Central memory CD8-positive, alpha-beta T cell (primary cell): Measurements from ENCODE around the gene LUZP2.
"Not testable (repeated sequence)": the region's sequence is repeated elsewhere in the genome, so short reads cannot be mapped to it uniquely, and the experiment has no call there.

Experiments
- ATAC-seq: fragments of 150-1000 bp; cut with Tn5 transposase; replicated peaks from 2 replicates; pipeline ENCODE4 v1.10.0; 2022; ENCODE audit warnings: mild to moderate bottlenecking, moderate FRiP score, moderate number of reproducible peaks; ENCODE audit not compliant: poor library complexity, severe bottlenecking; ENCODE audit errors: extremely low read depth
- DNase-seq, 2 donors: peaks; one replicate each; pipeline ENCODE4 v3.0.0; 2021; ENCODE audit warnings: low spot score in 2 of 2
- H3K27ac Mint-ChIP-seq: one replicate; pipeline ENCODE4 v1.8.0; 2022; ENCODE audit warnings: low read depth, mild to moderate bottlenecking, moderate library complexity, mixed read lengths
- H3K27me3 Mint-ChIP-seq: one replicate; pipeline ENCODE4 v1.8.0; 2022; ENCODE audit warnings: mixed read lengths
- H3K36me3 Mint-ChIP-seq: one replicate; pipeline ENCODE4 v1.8.0; 2022; ENCODE audit warnings: mild to moderate bottlenecking, moderate library complexity, mixed read lengths; ENCODE audit not compliant: insufficient read depth
- H3K4me1 Mint-ChIP-seq: one replicate; pipeline ENCODE4 v1.8.0; 2022; ENCODE audit warnings: mixed read lengths
- H3K4me3 Mint-ChIP-seq: one replicate; pipeline ENCODE4 v1.8.0; 2022; ENCODE audit warnings: mild to moderate bottlenecking, moderate library complexity, mixed read lengths
- H3K9me3 Mint-ChIP-seq: one replicate; pipeline ENCODE4 v1.8.0; 2022; ENCODE audit warnings: mixed read lengths

LUZP2 gene

GRCh38 chr11:24872186-24872585, 375.3 kb downstream of the LUZP2 start:
- Mint-ChIP-seq H3K36me3 (no peaks in the 10 kb centered on the region), H3K27ac (no peak overlapping the region), H3K27me3 (no peaks in the 10 kb centered on the region), H3K4me1 (no peaks in the 10 kb centered on the region), H3K9me3 (peaks cover 28% of the 10 kb centered on the region), H3K4me3 (no peak overlapping the region)
- no peak for ATAC-seq
- DNase-seq = no peak

- ATAC-seq (no peak), DNase-seq (no peak)
- H3K4me3 Mint-ChIP-seq = no peak overlapping the region
- no peaks in the 10 kb centered on the region for H3K36me3 Mint-ChIP-seq
- no peaks in the 10 kb centered on the region for H3K4me1 Mint-ChIP-seq
- H3K27me3 Mint-ChIP-seq = no peaks in the 10 kb centered on the region
- peaks cover 28% of the 10 kb centered on the region for H3K9me3 Mint-ChIP-seq
- H3K27ac Mint-ChIP-seq = no peak overlapping the region
These were observed 375.9 kb downstream of the LUZP2 start for GRCh38 chr11:24872651-24873311.

- no peaks in the 10 kb centered on the region for H3K36me3 Mint-ChIP-seq
- H3K27ac Mint-ChIP-seq = no peak overlapping the region
- no peaks in the 10 kb centered on the region for H3K27me3 Mint-ChIP-seq
- no peaks in the 10 kb centered on the region for H3K4me1 Mint-ChIP-seq
- H3K4me3 Mint-ChIP-seq = no peak overlapping the region
- no peak for ATAC-seq
- DNase-seq = no peak
- H3K9me3 Mint-ChIP-seq = peaks cover 38% of the 10 kb centered on the region
These were observed 384.1 kb downstream of the LUZP2 start for GRCh38 chr11:24880962-24881361.

GRCh38 chr11:24885580-24886173, 388.8 kb downstream of the LUZP2 start:
- DNase-seq (no peak), ATAC-seq (no peak)
- no peak overlapping the region for H3K4me3 Mint-ChIP-seq
- H3K4me1 Mint-ChIP-seq = no peaks in the 10 kb centered on the region
- H3K36me3 Mint-ChIP-seq = no peaks in the 10 kb centered on the region
- H3K27me3 Mint-ChIP-seq = no peaks in the 10 kb centered on the region
- peaks cover 24% of the 10 kb centered on the region for H3K9me3 Mint-ChIP-seq
- H3K27ac Mint-ChIP-seq = no peak overlapping the region

GRCh38 chr11:24886880-24887619, 390.2 kb downstream of the LUZP2 start:
- Mint-ChIP-seq H3K4me1 (no peaks in the 10 kb centered on the region), H3K4me3 (no peak overlapping the region), H3K36me3 (no peaks in the 10 kb centered on the region), H3K27me3 (no peaks in the 10 kb centered on the region), H3K9me3 (peaks cover 18% of the 10 kb centered on the region), H3K27ac (no peak overlapping the region)
- DNase-seq (no peak), ATAC-seq (no peak)

GRCh38 chr11:24890426-24890825, 393.6 kb downstream of the LUZP2 start:
- peaks cover 8% of the 10 kb centered on the region for H3K9me3 Mint-ChIP-seq
- no peaks in the 10 kb centered on the region for H3K4me1 Mint-ChIP-seq
- H3K27ac Mint-ChIP-seq = no peak overlapping the region
- ATAC-seq (no peak), DNase-seq (no peak)
- H3K27me3 Mint-ChIP-seq = no peaks in the 10 kb centered on the region
- H3K36me3 Mint-ChIP-seq = no peaks in the 10 kb centered on the region
- no peak overlapping the region for H3K4me3 Mint-ChIP-seq

- H3K4me1 Mint-ChIP-seq, DNase-seq, H3K9me3 Mint-ChIP-seq, H3K36me3 Mint-ChIP-seq, ATAC-seq, H3K27me3 Mint-ChIP-seq, H3K27ac Mint-ChIP-seq, H3K4me3 Mint-ChIP-seq: not testable (repeated sequence)
These were observed 395.1 kb downstream of the LUZP2 start for GRCh38 chr11:24891845-24892492.

GRCh38 chr11:24896118-24896835, 399.4 kb downstream of the LUZP2 start:
- H3K36me3 Mint-ChIP-seq = no peaks in the 10 kb centered on the region
- no peaks in the 10 kb centered on the region for H3K4me1 Mint-ChIP-seq
- no peaks in the 10 kb centered on the region for H3K9me3 Mint-ChIP-seq
- H3K27ac Mint-ChIP-seq = no peak overlapping the region
- no peak for ATAC-seq
- H3K27me3 Mint-ChIP-seq = no peaks in the 10 kb centered on the region
- no peak overlapping the region for H3K4me3 Mint-ChIP-seq
- no peak for DNase-seq

- H3K36me3 Mint-ChIP-seq = no peaks in the 10 kb centered on the region
- no peak overlapping the region for H3K27ac Mint-ChIP-seq
- no peak overlapping the region for H3K4me3 Mint-ChIP-seq
- DNase-seq (no peak), ATAC-seq (no peak)
- no peaks in the 10 kb centered on the region for H3K4me1 Mint-ChIP-seq
- H3K27me3 Mint-ChIP-seq = no peaks in the 10 kb centered on the region
- no peaks in the 10 kb centered on the region for H3K9me3 Mint-ChIP-seq
These were observed 403.7 kb downstream of the LUZP2 start for GRCh38 chr11:24900514-24900913.

- Mint-ChIP-seq H3K27ac (no peak overlapping the region), H3K4me3 (no peak overlapping the region), H3K36me3 (no peaks in the 10 kb centered on the region)
These were observed 404.2 kb downstream of the LUZP2 start for GRCh38 chr11:24900960-24901549.

GRCh38 chr11:24903555-24903954, 406.7 kb downstream of the LUZP2 start:
- Mint-ChIP-seq H3K4me3 (no peak overlapping the region), H3K9me3 (peaks cover 9% of the 10 kb centered on the region), H3K27me3 (no peaks in the 10 kb centered on the region), H3K4me1 (no peaks in the 10 kb centered on the region), H3K36me3 (no peaks in the 10 kb centered on the region), H3K27ac (no peak overlapping the region)
- ATAC-seq = no peak
- no peak for DNase-seq

More at GRCh38 chr11:24900960-24901549, 404.2 kb downstream of the LUZP2 start:
- Mint-ChIP-seq H3K27me3 (no peaks in the 10 kb centered on the region), H3K9me3 (peaks cover under 1% of the 10 kb centered on the region), H3K4me1 (no peaks in the 10 kb centered on the region)
- DNase-seq (no peak), ATAC-seq (no peak)

- no peak for ATAC-seq
- Mint-ChIP-seq H3K4me1 (no peaks in the 10 kb centered on the region), H3K27ac (no peak overlapping the region), H3K27me3 (no peaks in the 10 kb centered on the region), H3K36me3 (no peaks in the 10 kb centered on the region), H3K9me3 (peaks cover 15% of the 10 kb centered on the region), H3K4me3 (no peak overlapping the region)
- DNase-seq = no peak
These were observed 428.2 kb downstream of the LUZP2 start for GRCh38 chr11:24925091-24925490.
